Left colon (tissue), 2 donors: ENCODE measurements around the gene ARID5B. TPM values are rescaled to one million over a fixed set of nuclear protein-coding genes. Genes with fewer than 3 reads are reported as not detected.

Experiments used
- ATAC-seq: fragments of 200-7000 bp; cut with Tn5 transposase; one replicate; pipeline ENCODE4 v1.9.1; 2020; ENCODE audit warnings: mild to moderate bottlenecking, moderate library complexity
- DNase-seq, 2 donors: peaks; one replicate each; pipeline ENCODE4 v3.0.0-alpha.2; 2020
- intact Hi-C, 2 donors: fragments of 100-400 bp; cut with DNase I in 1 of 2; cut with micrococcal nuclease in 1 of 2; formaldehyde crosslinking; loops; one replicate each; pipeline versions ENCODE4 v1.11.2 to v1.14.0; 2022; cut with DNase I, micrococcal nuclease
- total RNA-seq, 2 donors: library from RNA; stranded (reverse); fragmentation: NEBNext Ultra II Directional; extraction: Animal tissue kit (Norgen Biotek cat#: 25700); gene quantifications; one replicate each; pipeline ENCODE4 v1.2.1, GENCODE V29; 2021
- donor health status: DM: no; HTN: no; CAD: no.
- donor health status: DM: yes; HTN: yes; CAD: no.

Gene ARID5B
- total RNA-seq, 2 donors from 2014 or later: 20.0 to 20.5 TPM

GRCh38 chr10:62112963-62113362 lies 211.5 kb downstream of the ARID5B start:
- DNase-seq: no peak
- intact Hi-C loops: loop anchor here in 1 of 2 donors (10.0 kb wide), 1 partner anchor 52 kb away; no protein-coding TSS in a partner anchor
- no peak for ATAC-seq

- intact Hi-C loops: loop anchor here in 1 of 2 donors (10.0 kb wide), 1 partner anchor 51 kb away; no protein-coding TSS in a partner anchor
- ATAC-seq: no peak
- DNase-seq: no peak
Observed at GRCh38 chr10:62113680-62114079, 212.2 kb downstream of the ARID5B start.

- DNase-seq (no peak), ATAC-seq (no peak)
- intact Hi-C loops: loop anchor here in 1 of 2 donors (10.0 kb wide), 1 partner anchor 49 kb away; no protein-coding TSS in a partner anchor
Observed at GRCh38 chr10:62115321-62115720, 213.8 kb downstream of the ARID5B start.

GRCh38 chr10:62115842-62116241 lies 214.3 kb downstream of the ARID5B start:
- DNase-seq (no peak), ATAC-seq (no peak)
- intact Hi-C loops: loop anchor here in 1 of 2 donors (10.0 kb wide), 1 partner anchor 49 kb away; no protein-coding TSS in a partner anchor

DNA sequence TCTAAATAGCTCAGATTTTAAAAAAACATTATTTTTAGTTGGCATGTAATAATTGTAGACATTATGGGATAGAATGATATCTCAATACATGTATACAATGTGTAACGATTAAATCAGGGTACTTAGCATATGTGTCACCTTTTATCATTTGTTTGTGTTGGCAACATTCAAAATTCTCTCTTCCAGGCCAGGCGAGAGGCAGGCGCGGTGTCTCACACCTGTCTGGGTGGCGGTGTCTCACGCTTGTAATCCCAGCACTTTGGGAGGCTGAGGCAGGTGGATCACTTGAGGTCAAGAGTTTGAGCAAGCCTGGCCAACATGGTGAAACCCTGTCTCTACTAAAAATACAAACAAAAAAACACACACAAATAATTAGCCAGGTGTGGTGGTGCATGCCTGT lies 215.4 kb downstream of the ARID5B start:
- intact Hi-C loops: loop anchor here in 1 of 2 donors (10.0 kb wide), 1 partner anchor 48 kb away; no protein-coding TSS in a partner anchor
- peak; percentile 54 for ATAC-seq
- DNase-seq: no peak

DNA sequence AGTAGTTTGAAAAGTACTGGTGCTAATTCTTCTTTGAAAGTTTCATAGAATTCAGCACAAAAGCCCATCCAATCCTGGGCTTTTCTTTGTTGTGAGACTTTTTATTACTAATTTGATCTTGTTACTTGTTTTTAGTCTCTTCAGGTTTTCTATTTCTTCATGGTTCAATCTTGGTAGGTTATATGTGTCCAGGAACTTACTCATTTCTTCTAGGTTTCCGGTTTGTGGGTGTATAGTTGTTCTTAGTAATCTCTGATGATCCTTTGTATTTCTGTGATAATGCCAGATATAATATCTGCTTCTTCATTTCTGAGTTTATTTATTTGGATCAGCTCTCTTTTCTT lies 219.7 kb downstream of the ARID5B start:
- intact Hi-C loops: no loop called here

DNA sequence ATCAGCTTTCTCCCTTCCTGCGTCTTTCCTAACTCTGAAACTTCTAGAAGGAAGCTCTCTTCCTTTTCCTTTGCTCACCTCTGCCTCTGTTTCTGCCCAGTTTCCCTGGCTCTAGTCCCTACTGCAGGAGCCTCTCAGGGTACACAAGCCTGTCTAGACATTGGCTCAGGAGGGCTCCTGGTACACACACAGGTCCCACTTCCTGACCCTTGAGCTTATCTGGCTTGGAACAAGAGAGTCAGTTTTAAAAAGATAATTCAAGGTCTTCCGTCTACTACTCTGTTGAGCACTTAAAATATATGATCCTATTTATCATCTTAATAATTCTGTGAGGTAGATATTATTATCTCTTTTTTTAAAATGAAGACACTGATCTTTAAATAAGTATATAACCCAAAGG lies 226.5 kb downstream of the ARID5B start:
- intact Hi-C loops: no loop called here
- ATAC-seq (no peak), DNase-seq (no peak)

More for the DNA sequence above, 219.7 kb downstream of the ARID5B start:
- DNase-seq: no peak
- no peak for ATAC-seq

DNA sequence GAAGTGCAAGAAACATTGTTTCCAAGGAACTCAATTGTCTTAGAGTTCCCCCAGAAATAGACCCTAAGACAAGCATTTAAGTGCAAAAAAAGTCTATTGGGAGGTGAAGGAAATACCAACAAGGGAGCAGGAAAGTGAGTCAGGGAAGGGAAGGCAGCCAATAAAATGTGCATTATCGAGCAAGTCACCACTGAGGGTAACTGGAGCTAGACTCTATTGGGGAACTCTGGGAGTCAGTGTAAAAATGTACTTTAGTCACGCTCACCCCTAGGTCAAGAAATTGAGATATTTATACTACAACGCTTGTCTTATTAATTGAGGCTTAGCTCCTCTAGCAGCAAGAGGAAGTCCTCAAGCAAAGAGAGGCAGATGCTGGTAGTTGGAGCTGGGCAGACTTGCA lies 229.4 kb downstream of the ARID5B start:
- DNase-seq (no peak), ATAC-seq (no peak)
- intact Hi-C loops: no loop called here

GRCh38 chr10:62131724-62132123 lies 230.2 kb downstream of the ARID5B start:
- DNase-seq (no peak), ATAC-seq (no peak)
- intact Hi-C loops: no loop called here

DNA sequence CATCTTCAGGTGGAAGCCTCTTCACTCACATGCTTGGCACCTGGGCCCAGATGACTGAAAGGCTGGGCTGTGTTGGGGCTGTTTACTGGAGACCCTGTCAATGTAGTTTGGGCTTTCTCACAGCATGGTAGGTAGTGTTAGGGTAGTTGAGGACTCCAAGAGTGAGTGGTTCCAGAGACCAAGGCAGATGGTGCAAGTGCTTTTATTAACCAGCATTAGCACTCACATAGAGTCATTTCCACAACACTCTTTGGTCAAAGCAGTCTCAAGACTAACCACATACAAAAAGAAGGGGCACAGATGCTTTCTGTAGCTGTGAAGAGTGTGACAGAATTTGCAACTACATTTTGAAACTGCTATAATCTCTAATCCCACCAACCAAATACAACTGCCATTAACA lies 232.1 kb downstream of the ARID5B start:
- intact Hi-C loops: no loop called here
- no peak for DNase-seq
- no peak for ATAC-seq

GRCh38 chr10:62136931-62137330 lies 235.4 kb downstream of the ARID5B start:
- intact Hi-C loops: no loop called here
- ATAC-seq: no peak
- DNase-seq: no peak

Other genes starting within 250 kb of the ARID5B start
- gene CABCOCO1, start 238.8 kb upstream of the ARID5B start, total RNA-seq: not detected